CD4-positive, alpha-beta T cell treated with Interleukin-6 at 100 ng/mL for 8 hours (primary cell): ENCODE data around the gene SLC25A47.

ENCODE experiments used
- DNase-seq: peaks from one replicate; pipeline ENCODE4 v3.0.0-alpha.2; 2020; ENCODE audit warnings: mixed read lengths, low spot score

Gene SLC25A47

DNA sequence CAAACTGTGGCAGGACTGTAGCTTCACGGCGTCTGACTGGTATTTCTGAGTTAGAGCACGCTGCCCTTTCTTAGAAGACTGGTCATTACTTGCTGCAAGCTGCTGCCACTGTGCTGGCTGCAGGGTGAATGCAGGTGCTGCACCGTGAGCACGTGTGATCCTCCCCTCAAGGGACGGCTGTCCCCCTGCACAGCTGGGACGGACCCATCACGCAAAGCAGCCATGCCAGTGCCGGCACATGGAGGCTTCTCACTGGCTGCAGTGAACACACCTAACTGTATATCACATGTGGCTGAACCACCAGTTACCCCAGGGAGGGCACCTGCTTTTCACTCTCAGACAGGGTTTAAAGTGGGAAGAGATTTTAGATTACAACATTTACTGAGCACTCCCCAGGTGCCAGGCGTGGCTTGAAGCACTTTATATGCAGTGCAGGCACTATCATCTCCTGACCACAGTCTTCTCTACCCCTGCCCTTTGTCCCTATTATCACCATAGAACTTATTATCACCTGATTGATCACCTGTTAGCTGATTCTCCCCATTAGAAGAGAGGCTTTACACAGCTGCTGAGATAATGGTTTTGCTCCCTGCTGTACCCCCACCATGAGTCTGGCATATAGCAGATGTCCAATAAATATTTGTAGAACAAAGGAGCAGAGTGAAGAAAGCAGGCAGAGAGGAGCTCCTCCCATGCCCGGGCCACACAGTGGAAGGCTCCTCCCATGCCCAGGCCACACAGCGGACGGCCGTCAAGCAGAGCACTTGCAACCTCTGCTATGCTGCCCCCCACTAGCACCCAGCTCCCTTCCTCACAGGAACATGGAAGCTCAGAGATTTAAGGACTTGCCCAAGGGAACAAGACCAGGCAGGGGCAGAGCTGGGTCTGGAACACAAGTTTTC is 25.9 kb downstream of the SLC25A47 start:
- no peak for DNase-seq

DNA sequence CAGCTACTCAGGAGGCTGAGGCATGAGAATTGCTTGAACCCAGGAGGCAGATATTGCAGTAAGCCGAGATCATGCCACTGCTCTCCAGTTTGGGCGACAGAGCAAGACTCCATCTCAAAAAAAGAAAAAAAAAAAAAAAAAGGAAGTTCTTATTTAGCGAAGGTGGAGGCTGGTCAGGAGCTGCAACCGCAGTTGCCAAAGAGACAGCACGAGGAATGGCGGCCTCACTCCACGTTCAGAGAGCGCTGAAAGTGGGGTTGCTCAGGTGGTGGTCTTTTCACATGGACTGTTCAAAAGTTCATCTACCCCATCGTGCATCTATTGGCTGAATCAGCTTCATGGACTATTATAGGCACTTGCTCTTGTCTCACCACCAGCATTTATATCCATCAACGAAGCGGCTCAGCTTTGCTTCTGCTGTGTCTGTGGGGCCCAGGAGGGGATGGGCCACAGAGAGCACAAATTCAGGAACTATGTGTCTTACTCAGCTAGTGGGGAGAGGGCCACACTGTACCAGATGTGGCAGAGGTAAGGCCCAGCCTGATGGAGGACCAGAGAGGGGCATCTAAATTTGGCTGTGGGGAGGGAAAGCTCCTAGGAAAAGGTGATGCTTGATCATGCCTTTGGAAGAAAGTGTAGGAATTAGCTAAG is 27.3 kb downstream of the SLC25A47 start:
- no peak for DNase-seq

DNA sequence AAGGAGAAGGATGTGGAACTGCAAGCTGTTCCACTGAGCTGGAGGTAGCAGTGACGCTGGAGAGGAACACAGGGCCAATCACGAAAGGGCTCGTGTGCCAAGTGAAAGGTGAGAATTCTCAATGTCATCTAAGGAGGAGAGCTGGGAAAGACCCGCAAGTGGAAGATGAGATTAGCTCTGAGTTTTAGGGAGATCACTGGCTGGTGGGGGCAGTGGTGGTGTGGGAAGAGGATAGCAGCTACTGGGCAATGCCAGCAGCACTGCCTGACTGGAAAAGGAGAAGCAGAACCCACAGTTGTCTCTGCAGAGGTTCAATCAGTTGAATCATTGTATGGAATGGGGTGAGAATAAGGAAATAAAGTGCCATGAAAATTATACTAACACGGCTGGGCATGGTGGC is 27.8 kb downstream of the SLC25A47 start:
- no peak for DNase-seq

DNA sequence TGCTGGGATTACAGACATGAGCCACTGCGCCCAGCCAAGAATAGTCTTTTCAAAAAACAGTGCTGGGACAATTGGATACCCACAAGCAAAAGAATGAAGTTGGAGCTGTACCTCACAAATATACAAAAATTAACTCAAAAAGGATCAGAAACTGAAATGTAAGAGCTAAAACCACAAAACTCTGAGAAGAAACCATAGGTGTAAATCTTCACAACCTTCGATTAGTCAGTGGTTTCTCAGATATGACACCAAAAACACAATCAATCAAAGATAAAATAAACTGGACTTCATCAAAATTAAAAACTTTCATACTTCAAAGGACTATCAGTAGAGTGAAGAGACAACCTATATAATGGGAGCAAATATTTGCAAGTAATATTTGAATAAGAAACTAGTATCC is 35.3 kb downstream of the SLC25A47 start:
- no peak for DNase-seq

DNA sequence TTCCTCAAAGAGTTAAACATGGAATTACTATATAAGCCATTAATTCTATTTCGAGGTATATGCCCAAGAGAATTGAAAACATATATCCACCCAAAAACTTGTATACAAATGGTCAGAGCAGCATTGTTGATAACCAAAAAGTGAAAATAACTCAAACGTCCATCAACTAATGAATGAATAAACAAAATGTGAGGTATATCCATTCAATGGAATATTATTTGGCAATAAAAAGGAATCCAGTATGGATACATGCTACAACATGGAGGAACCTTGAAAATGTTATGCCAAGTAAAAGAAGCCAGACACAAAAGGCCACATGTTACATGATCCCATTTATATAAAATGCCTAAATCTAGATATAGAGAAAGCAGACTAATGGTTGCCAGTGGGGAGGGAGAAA is 36.0 kb downstream of the SLC25A47 start:
- no peak for DNase-seq

- no peak for DNase-seq
Measured at GRCh38 chr14:100359881-100360280, 36.7 kb downstream of the SLC25A47 start.

DNA sequence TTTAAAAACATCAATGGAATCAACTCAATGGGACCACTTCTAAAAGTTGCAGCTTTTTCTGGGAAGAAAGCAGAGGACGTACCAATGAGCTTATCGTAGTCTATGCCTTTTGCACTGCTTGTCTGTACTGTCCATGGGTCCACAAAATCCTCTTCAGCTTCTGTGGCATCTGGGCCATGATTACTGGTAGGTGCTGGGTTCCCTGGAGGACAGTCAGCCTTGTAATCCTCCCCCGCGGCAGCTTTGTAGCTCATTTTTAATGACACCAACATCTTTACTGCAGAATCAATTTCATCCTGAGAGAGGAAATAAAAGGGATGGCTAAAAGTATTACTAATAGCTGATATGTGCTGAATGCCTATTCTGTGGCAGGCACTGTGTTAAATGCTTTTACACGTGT is 38.5 kb downstream of the SLC25A47 start:
- DNase-seq, result no peak

DNA sequence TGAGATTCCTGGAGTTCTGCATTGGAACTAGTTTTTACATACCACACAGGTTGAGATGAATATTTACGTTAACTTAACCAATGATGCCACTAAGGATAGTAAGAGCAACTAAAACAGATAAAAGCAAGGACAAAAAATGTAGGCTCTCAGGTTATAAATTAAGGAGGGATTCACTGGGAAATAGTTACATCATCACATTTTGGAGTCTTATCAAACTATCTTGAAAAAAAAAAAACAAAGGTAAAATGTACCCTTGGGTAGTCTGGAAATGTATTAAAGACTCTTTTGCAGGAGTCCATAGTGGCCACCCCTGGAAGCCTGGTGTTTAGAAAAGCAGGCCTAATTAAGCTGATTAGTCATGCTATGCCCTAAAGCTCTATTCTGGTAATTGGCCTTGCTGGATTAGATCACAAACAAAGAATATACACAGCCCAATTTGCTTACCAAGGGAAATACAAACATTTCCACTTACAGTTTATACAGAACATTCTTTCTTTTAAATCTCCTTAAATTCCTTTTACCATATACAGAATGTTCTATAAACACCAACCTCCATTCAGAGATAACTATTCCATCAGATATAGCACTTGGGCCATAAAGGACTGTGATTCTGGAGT is 39.3 kb downstream of the SLC25A47 start:
- no peak for DNase-seq

- no peak for DNase-seq
Measured at GRCh38 chr14:100363053-100363452, 39.9 kb downstream of the SLC25A47 start.

DNA sequence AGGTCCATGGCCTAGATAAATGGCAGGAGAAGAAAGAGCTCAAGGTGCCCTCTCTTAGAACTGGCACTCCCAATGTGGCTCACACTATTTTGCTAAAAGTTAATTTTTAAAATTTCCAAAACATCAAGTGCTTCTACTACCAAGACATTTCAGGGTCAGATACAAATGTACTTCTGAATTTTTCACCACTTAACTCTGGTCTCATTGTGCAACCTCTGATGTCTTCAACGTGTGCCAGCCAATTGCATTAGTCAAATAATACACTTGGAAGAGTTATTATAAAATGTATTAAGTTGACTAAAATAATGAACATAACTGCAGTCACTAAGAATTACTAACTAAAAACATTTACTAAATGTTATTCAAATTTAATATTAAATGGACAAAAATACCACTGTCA is 41.3 kb downstream of the SLC25A47 start:
- no peak for DNase-seq

- DNase-seq, result no peak
Measured at GRCh38 chr14:100365741-100366140, 42.6 kb downstream of the SLC25A47 start.

DNA sequence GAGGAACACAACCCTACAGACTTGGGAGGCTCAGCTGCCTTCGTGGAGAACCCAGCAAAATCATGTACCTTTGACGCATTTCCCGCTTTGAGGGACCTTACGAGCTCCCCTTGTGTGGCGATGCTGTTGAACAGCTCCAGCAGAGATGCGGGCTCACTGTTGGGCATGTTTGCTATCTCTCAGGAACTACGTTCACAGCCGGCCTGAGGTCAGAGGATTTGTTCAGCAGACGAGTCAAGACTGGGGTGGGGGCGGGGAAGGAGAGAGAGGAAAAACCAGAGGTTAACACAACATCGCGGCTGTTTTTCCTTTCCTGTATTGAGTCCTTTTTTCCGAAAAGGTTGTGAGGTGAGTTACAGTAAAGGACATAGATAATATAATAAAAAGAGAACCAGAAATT is 45.9 kb downstream of the SLC25A47 start:
- no peak for DNase-seq

- DNase-seq, result no peak
Measured at GRCh38 chr14:100370003-100370402, 46.9 kb downstream of the SLC25A47 start.

- no peak for DNase-seq
Measured at GRCh38 chr14:100371773-100372172, 48.6 kb downstream of the SLC25A47 start.

DNA sequence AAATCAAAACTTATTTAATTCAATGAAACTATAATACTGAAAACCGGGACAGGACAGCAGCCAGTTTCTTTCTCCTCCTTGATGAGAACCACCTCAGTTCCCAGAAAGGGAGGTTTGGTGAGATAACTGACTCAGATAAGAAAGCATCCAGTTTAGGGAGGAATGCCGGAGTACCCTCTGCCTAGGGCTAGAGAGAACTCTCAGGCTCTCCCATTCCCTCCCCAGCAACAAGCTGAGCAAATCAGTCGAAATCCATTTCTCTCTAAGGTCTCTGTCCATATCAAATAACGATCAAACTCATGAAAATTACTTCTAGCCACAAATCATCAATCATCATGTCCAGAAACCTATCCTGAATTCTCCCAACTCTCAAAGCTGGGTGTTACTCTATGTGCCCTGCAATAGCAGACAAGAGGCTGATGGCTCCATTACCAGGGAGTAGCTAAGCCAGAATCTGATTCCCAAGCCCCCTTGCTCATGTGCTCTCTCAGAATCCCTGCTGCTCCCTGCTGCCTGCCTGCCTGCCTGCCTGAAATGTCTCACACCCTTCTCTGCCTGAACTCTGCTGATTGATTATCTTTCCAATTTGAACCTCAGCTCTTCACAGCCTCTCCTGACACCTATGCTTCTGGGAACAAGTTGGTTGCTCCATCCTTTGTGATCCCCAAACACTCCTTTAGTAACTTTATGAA is 49.4 kb downstream of the SLC25A47 start:
- no peak for DNase-seq

GRCh38 chr14:100374270-100374669 is 51.1 kb downstream of the SLC25A47 start:
- no peak for DNase-seq

- DNase-seq, result no peak
Measured at GRCh38 chr14:100374876-100375265, 51.7 kb downstream of the SLC25A47 start.

DNA sequence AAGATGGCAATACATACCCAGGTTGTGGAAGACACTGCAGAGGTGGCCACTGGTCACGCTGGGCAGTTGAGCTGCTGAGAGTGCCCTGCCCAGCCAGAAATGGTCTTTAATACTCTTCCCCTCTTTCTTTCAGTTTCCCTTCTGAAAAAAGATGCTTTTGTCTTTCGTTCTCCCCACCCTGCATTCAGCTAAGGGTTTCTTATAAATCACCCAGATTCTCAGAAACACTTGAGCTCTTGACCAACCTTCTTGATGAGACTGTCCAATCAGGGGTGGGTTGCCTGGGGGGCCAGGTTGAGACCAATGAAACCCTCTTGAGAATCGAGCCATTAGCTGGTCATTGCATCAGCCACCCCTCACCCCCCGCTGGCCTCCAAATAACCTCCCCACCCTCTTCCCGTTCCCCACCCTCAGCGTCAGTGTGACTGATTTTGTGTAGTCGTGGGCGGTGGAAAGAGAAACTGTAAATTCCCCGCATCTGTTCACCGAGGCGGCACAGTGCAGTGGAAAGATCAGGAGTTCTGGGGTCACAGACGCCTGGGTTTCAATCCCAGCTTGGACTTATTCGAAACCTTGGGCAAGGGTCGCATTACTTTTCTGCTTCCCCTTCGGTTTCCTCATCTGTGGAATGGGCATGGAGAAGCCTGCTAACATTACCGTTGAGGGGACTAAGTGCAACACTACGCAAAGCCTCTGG is 52.3 kb downstream of the SLC25A47 start:
- peak; percentile 16 for DNase-seq

GRCh38 chr14:100375963-100376735 is 53.0 kb downstream of the SLC25A47 start, which contains the start of gene WDR25:
Gene WDR25, plus strand, starts transcription at chr14:100376485.
- peak; percentile 89 for DNase-seq

DNA sequence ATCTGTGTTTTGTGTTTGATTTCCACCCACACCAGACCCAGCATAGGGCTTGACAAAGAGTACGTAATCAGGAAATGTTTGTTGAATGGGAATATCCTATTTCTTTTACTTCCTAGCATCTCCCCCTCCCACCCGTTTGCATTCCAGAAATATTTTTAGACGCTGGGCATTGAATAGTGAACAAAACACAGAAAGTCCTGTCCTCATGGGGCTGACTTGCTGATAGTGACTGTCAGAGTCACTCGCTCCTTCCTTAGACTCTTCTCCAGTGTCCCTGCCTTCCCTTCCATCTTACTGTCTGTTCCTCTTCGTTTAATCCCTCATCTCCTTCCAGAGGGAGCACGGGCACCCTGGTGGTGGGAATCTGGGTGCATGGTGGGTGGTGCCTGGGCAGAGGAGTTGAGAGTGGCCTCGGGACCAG is 53.6 kb downstream of the SLC25A47 start:
- DNase-seq, result no peak
